ENCODE results near the gene MFSD11.

Gene MFSD11

DNA sequence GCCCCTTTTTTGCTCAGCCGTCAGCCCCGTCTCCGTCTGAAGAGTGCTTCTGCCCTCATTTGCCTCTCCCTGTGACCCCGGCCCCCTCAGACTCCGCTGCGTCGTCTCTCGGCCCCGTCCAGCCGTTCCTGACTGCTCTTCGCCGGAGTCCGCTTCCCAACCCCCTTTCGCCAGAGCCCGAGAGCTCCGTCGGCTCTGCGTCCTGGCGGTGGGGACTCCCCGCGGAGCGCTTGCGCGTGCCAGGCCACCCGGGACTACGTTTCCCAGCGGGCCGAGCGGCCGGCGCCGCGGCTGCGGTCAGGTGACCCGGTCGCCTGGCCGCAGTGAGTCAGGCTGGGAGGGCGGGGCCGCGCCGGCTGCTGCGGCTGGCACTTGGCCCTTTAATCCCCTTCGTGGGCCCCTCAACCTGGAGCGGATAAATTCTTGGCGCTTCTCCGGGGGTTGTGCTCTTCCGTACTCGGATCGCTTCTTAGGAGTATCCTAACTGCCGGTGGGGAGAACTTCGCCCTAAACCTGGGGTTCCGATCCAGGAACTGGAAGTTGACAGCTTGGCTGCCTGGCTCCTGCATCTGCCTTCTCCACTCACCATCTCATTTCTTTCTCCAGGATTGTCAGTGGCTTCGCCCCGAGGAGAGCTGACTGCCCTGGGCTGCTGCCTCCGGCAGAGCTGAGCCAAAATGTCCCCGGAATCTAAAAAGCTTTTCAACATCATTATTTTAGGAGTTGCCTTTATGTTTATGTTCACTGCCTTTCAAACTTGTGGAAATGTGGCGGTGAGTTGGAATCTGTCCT lies at the start of gene MFSD11:
Gene MFSD11 (plus strand): TSS at position 444 of the 792 bp plus-strand sequence. CDS start 234 bp downstream, at position 678.
- peaks cover 62% of the 10 kb centered on the region for H3K4me1 Mint-ChIP-seq

DNA sequence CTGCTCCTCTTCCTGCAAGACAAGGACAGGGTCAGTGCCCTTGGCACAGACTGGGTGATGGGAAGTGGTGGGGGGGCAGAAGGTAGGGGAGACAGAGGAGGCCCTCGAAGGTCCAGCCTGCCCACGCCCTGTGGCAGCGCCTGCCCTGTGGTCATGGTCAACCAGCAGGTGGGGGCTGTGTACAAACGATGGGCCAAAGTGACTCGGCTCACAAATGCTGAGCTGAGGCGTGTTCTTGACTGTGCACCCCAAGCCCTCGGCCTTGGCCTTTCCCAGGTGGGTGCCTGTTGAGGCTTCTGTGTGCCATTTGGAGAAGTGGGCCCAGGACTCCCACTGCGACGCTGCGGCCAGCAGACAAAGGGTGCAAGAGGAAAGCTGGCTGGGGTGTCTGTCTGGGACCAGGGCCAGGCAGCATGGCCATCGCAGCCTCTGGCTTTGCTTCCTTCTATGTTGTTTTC lies 49.7 kb upstream of the MFSD11 start:
- no peak for TF ChIP-seq CTCF (IDR thresholded peaks at IDR 0.05)
- H3K4me3 Mint-ChIP-seq: peak overlapping the region; percentile 7
- H3K4me1 Mint-ChIP-seq: peaks cover 69% of the 10 kb centered on the region
- peaks cover 19% of the 10 kb centered on the region for H3K27me3 Mint-ChIP-seq (ENCODE audit: low read depth, poor library complexity)
- no peaks in the 10 kb centered on the region for H3K36me3 Mint-ChIP-seq (ENCODE audit: low read depth)
- no peak for DNase-seq
- H3K9me3 Mint-ChIP-seq: no peaks in the 10 kb centered on the region
- no peak overlapping the region for H3K27ac Mint-ChIP-seq

More for the DNA sequence above, at the start of gene MFSD11:
- Mint-ChIP-seq H3K9me3 (no peaks in the 10 kb centered on the region), H3K4me3 (peak within 1 kb of the TSS; percentile 99), H3K27me3 (ENCODE audit: low read depth, poor library complexity) (peaks cover 3% of the 10 kb centered on the region), H3K27ac (peak within 1 kb of the TSS; percentile 100), H3K36me3 (ENCODE audit: low read depth) (peaks cover 49% of the 10 kb centered on the region)
- TF ChIP-seq CTCF (IDR thresholded peaks at IDR 0.05): no peak
- peak; percentile 94 for DNase-seq

DNA sequence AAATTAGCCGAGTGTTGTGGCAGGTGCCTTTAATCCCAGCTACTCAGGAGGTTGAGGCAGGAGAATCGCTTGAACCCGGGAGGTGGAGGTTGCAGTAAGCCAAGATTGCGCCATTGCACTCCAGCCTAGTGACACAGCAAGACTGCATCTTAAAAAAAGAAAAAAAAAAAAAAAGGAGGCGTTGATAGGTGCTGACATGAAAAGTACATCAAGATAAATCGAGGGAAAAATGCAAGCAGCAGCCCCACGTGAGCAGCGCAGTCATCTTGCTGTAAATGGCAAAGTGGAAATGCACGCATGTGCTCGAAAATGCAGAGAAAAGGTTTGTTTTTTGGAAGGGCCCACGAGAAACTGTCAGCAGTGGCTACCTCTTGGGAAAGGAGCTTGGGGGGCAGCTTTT lies 48.1 kb upstream of the MFSD11 start:
- Mint-ChIP-seq H3K4me1 (peaks cover 63% of the 10 kb centered on the region), H3K36me3 (ENCODE audit: low read depth) (no peaks in the 10 kb centered on the region), H3K27me3 (ENCODE audit: low read depth, poor library complexity) (peaks cover 21% of the 10 kb centered on the region), H3K27ac (no peak overlapping the region), H3K4me3 (no peak overlapping the region), H3K9me3 (no peaks in the 10 kb centered on the region)
- no peak for TF ChIP-seq CTCF (IDR thresholded peaks at IDR 0.05)
- DNase-seq: no peak

GRCh38 chr17:76690596-76691280 lies 47.2 kb upstream of the MFSD11 start:
- no peaks in the 10 kb centered on the region for H3K36me3 Mint-ChIP-seq (ENCODE audit: low read depth)
- H3K27me3 Mint-ChIP-seq (ENCODE audit: low read depth, poor library complexity): peaks cover 17% of the 10 kb centered on the region
- DNase-seq: no peak
- no peak overlapping the region for H3K4me3 Mint-ChIP-seq
- H3K4me1 Mint-ChIP-seq: peaks cover 63% of the 10 kb centered on the region
- H3K9me3 Mint-ChIP-seq: no peaks in the 10 kb centered on the region
- no peak overlapping the region for H3K27ac Mint-ChIP-seq
- no peak for TF ChIP-seq CTCF (IDR thresholded peaks at IDR 0.05)

DNA sequence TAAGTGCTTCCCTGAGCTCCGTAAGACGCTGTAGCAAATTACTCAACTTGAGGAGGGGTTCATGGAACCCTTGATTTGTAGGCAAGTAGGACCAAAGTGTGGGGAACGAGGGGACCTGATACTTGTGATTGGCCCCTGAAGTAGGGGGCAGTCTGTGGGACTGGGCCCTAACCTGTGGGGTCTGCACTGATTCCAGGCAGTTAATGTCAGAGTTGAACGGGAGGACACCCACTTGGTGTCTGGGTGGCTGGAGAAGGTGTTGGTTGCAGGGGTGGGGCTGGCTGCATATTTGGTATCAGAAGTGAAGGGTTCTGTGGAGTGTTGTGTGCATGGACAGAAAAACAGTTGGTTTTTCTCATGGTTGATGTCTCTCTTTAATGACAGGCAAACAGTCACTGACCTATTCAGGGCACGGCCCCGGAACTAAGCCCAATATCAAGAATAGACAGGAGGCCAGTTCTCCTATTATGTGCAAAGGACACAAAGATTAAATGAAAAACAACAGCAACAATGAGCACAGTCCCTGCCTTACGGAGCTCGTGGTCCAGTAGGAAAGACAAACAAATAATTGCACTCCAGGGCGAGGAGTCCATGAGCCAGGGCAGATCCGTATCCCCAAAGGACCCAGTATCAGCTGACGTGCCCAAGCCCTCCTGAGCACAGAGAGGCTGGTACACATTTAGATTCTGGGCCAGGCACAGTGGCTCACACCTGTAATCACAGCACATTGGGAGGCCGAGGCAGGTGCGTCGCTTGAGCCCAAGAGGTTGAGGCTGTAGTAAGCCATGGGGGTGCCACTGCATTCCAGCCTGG lies 46.3 kb upstream of the MFSD11 start:
- H3K36me3 Mint-ChIP-seq (ENCODE audit: low read depth): no peaks in the 10 kb centered on the region
- DNase-seq: no peak
- H3K27ac Mint-ChIP-seq: no peak overlapping the region
- peak overlapping the region; percentile 12 for H3K4me3 Mint-ChIP-seq
- H3K4me1 Mint-ChIP-seq: peaks cover 60% of the 10 kb centered on the region
- H3K27me3 Mint-ChIP-seq (ENCODE audit: low read depth, poor library complexity): peaks cover 17% of the 10 kb centered on the region
- TF ChIP-seq CTCF (IDR thresholded peaks at IDR 0.05): no peak
- H3K9me3 Mint-ChIP-seq: no peaks in the 10 kb centered on the region

All from nephron progenitor cell (in vitro differentiated cells).